ENCODE results near the gene FOXM1.

The FOXM1 gene

GRCh38 chr12:2832550-2833127 is 44.3 kb downstream of the FOXM1 start:
- H3K4me3 Mint-ChIP-seq: no peak overlapping the region
- peaks cover 29% of the 10 kb centered on the region for H3K36me3 Mint-ChIP-seq (ENCODE audit: insufficient read depth)
- DNase-seq (ENCODE audit: low spot score in 2 of 2): no peak
- peaks cover 11% of the 10 kb centered on the region for H3K4me1 Mint-ChIP-seq
- no peaks in the 10 kb centered on the region for H3K27me3 Mint-ChIP-seq
- no peaks in the 10 kb centered on the region for H3K9me3 Mint-ChIP-seq
- H3K27ac Mint-ChIP-seq (ENCODE audit: low read depth): peak overlapping the region; percentile 26
- ATAC-seq (replicated peaks; ENCODE audit: extremely low read depth, poor library complexity, severe bottlenecking): no peak

DNA sequence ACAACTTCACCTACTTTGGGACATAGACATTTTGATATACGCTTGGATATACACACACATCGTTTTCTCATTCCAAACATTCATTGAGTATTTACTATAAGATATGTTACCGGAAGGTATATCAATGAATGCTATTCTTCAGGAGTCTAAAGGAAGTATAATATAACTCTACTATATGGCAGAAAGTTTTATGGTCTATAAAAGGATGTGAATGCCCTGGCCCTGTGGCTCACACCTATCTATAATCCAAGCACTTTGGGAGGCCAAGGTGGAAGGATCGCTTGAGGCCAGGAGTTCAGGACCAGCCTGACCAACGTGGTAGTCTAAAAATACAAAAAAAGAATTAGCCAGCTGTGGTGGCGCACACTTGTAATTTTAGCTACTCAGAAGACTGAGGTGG is 47.7 kb downstream of the FOXM1 start:
- Mint-ChIP-seq H3K4me1 (peaks cover 2% of the 10 kb centered on the region), H3K9me3 (no peaks in the 10 kb centered on the region), H3K36me3 (ENCODE audit: insufficient read depth) (peaks cover 32% of the 10 kb centered on the region), H3K4me3 (no peak overlapping the region), H3K27me3 (no peaks in the 10 kb centered on the region), H3K27ac (ENCODE audit: low read depth) (peak overlapping the region; percentile 10)
- ATAC-seq (replicated peaks; ENCODE audit: extremely low read depth, poor library complexity, severe bottlenecking) (no peak), DNase-seq (ENCODE audit: low spot score in 2 of 2) (no peak)

DNA sequence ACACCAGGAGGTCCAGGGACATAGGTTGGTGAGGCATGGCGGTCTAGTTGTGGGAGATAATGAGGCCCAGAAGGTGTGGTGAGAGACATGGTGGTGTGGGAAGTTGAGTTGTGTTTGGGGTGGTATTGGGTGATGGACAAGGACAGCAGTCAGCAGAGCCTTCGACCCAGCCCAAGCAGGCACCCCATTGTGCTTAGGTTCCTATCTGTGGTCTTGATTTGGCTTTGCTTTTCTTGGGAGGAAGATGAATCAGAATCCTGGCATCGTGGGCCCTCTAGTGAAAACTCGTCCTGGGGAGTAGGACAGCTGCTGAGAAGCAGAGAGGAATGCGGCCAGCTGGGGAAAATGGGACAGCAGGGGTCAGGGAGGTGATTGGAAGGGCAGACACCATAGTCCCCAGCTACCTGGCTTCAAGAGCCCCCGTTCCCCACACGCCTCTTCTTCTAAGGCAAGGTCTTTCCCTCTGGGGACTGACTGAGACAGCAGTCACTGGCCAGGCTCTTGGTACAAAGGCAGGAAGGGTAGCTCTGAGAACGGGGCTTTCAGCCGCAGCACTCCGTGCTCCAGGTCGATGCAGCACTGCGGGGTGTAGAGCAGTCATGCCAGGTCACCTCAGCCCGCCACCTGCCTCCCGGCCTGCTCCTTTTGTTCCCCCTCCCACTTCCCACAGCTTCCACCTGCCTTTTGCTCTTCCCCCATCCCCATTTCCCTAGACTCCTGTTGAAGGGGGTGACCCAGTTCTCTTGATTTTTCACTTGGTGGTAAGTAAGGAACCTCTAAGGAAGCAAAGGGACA is 50.1 kb downstream of the FOXM1 start:
- no peak overlapping the region for H3K4me3 Mint-ChIP-seq
- DNase-seq (ENCODE audit: low spot score in 2 of 2) (no peak), ATAC-seq (replicated peaks; ENCODE audit: extremely low read depth, poor library complexity, severe bottlenecking) (no peak)
- H3K27ac Mint-ChIP-seq (ENCODE audit: low read depth): no peak overlapping the region
- peaks cover 47% of the 10 kb centered on the region for H3K36me3 Mint-ChIP-seq (ENCODE audit: insufficient read depth)
- H3K4me1 Mint-ChIP-seq: no peaks in the 10 kb centered on the region
- no peaks in the 10 kb centered on the region for H3K9me3 Mint-ChIP-seq
- H3K27me3 Mint-ChIP-seq: no peaks in the 10 kb centered on the region

DNA sequence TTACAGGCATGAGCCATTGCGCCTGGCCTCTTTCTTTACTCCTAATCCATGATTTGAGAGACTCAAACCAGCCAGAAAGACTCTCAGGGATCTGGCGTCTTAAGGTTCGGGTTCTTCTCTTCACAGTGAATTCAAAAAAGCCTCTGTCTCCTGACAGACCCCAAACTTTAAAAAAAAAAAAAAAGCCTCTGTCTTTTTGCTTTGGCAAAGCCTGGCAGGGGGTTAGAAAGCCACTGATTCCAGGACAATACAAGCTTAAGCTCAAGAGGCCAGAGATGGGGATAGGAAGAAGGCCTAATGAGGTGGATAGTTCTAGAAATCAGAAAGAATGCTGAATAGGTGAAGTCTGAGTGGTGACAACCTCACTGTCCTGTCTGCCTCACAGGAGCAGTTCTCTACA is 50.9 kb downstream of the FOXM1 start:
- DNase-seq (ENCODE audit: low spot score in 2 of 2): no peak
- Mint-ChIP-seq H3K9me3 (no peaks in the 10 kb centered on the region), H3K4me3 (no peak overlapping the region), H3K36me3 (ENCODE audit: insufficient read depth) (peaks cover 49% of the 10 kb centered on the region), H3K4me1 (no peaks in the 10 kb centered on the region), H3K27ac (ENCODE audit: low read depth) (no peak overlapping the region), H3K27me3 (no peaks in the 10 kb centered on the region)
- no peak for ATAC-seq (replicated peaks; ENCODE audit: extremely low read depth, poor library complexity, severe bottlenecking)

GRCh38 chr12:2825132-2825531 is 51.8 kb downstream of the FOXM1 start:
- Mint-ChIP-seq H3K36me3 (ENCODE audit: insufficient read depth) (peaks cover 47% of the 10 kb centered on the region), H3K27me3 (no peaks in the 10 kb centered on the region), H3K4me3 (no peak overlapping the region), H3K27ac (ENCODE audit: low read depth) (no peak overlapping the region), H3K4me1 (peaks cover under 1% of the 10 kb centered on the region), H3K9me3 (no peaks in the 10 kb centered on the region)
- no peak for DNase-seq (ENCODE audit: low spot score in 2 of 2)
- ATAC-seq (replicated peaks; ENCODE audit: extremely low read depth, poor library complexity, severe bottlenecking): no peak

GRCh38 chr12:2824541-2824940 is 52.4 kb downstream of the FOXM1 start:
- no peak overlapping the region for H3K27ac Mint-ChIP-seq (ENCODE audit: low read depth)
- H3K4me1 Mint-ChIP-seq: peaks cover 6% of the 10 kb centered on the region
- H3K9me3 Mint-ChIP-seq: no peaks in the 10 kb centered on the region
- peaks cover 51% of the 10 kb centered on the region for H3K36me3 Mint-ChIP-seq (ENCODE audit: insufficient read depth)
- no peaks in the 10 kb centered on the region for H3K27me3 Mint-ChIP-seq
- DNase-seq (ENCODE audit: low spot score in 2 of 2): no peak
- ATAC-seq (replicated peaks; ENCODE audit: extremely low read depth, poor library complexity, severe bottlenecking): no peak
- H3K4me3 Mint-ChIP-seq: no peak overlapping the region

- Mint-ChIP-seq H3K9me3 (no peaks in the 10 kb centered on the region), H3K4me1 (peaks cover 9% of the 10 kb centered on the region), H3K27ac (ENCODE audit: low read depth) (no peak overlapping the region), H3K36me3 (ENCODE audit: insufficient read depth) (peaks cover 46% of the 10 kb centered on the region), H3K4me3 (no peak overlapping the region), H3K27me3 (no peaks in the 10 kb centered on the region)
- no peak for ATAC-seq (replicated peaks; ENCODE audit: extremely low read depth, poor library complexity, severe bottlenecking)
- no peak for DNase-seq (ENCODE audit: low spot score in 2 of 2)
Observed at GRCh38 chr12:2823483-2823882, 53.5 kb downstream of the FOXM1 start.

DNA sequence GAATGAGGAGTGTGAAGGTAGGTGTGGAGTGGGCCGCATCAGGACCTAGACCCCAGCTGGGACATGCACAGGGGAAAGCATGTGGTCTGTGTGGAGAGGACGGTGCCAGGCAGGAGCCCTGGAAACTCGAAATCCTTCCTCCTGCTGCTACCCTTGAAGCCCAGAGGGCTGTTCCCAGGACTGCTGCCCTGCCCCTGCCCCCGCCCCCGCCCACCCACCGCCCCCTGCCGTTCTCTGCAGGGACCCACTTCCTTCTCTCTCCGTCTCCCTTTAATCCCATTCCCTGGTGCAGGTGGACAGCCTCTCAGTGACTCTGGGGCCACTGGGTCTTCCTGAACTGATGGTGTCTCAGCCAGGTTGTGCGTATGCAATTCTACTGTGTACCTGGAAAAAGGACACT is 56.5 kb downstream of the FOXM1 start:
- DNase-seq (ENCODE audit: low spot score in 2 of 2): no peak
- Mint-ChIP-seq H3K4me1 (peaks cover 9% of the 10 kb centered on the region), H3K27ac (ENCODE audit: low read depth) (no peak overlapping the region), H3K9me3 (no peaks in the 10 kb centered on the region), H3K36me3 (ENCODE audit: insufficient read depth) (peaks cover 52% of the 10 kb centered on the region), H3K4me3 (no peak overlapping the region), H3K27me3 (no peaks in the 10 kb centered on the region)
- no peak for ATAC-seq (replicated peaks; ENCODE audit: extremely low read depth, poor library complexity, severe bottlenecking)

DNA sequence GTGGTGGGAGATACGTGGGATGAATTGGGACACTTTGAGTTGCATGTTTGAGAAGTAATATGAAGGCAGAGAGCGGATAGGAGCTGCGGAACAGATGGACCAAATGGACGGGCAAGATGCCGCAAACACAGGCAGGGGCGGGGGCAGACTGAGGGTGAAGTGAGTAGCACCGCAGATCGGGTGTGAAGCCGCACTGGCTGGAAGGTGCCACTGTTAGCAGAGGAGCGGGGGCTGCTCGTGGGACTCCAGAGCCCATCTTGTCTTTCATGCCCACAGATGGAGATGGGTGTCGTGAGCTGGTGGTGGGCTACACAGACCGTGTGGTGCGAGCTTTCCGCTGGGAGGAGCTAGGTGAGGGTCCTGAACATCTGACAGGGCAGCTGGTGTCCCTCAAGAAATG is 57.2 kb downstream of the FOXM1 start:
- H3K9me3 Mint-ChIP-seq: no peaks in the 10 kb centered on the region
- ATAC-seq (replicated peaks; ENCODE audit: extremely low read depth, poor library complexity, severe bottlenecking) (no peak), DNase-seq (ENCODE audit: low spot score in 2 of 2) (no peak)
- peaks cover 10% of the 10 kb centered on the region for H3K4me1 Mint-ChIP-seq
- peaks cover 51% of the 10 kb centered on the region for H3K36me3 Mint-ChIP-seq (ENCODE audit: insufficient read depth)
- H3K27ac Mint-ChIP-seq (ENCODE audit: low read depth): no peak overlapping the region
- no peak overlapping the region for H3K4me3 Mint-ChIP-seq
- H3K27me3 Mint-ChIP-seq: no peaks in the 10 kb centered on the region

GRCh38 chr12:2813214-2814185 is 63.5 kb downstream of the FOXM1 start:
- Mint-ChIP-seq H3K27ac (ENCODE audit: low read depth) (peak overlapping the region; percentile 99), H3K36me3 (ENCODE audit: insufficient read depth) (peaks cover 28% of the 10 kb centered on the region), H3K4me1 (peaks cover 25% of the 10 kb centered on the region), H3K4me3 (peak overlapping the region; percentile 97), H3K27me3 (no peaks in the 10 kb centered on the region), H3K9me3 (no peaks in the 10 kb centered on the region)
- ATAC-seq (replicated peaks; ENCODE audit: extremely low read depth, poor library complexity, severe bottlenecking) (no peak), DNase-seq (ENCODE audit: low spot score in 2 of 2) (no peak)

GRCh38 chr12:2812290-2813213 is 64.4 kb downstream of the FOXM1 start, which contains the start of gene ITFG2:
Gene ITFG2, plus strand, starts transcription at chr12:2812668. Its CDS starts 93 bp downstream, at chr12:2812761.
- peak; percentile 93 for ATAC-seq (replicated peaks; ENCODE audit: extremely low read depth, poor library complexity, severe bottlenecking)
- Mint-ChIP-seq H3K36me3 (ENCODE audit: insufficient read depth) (peaks cover 20% of the 10 kb centered on the region), H3K4me3 (peak within 1 kb of the TSS; percentile 97), H3K4me1 (peaks cover 25% of the 10 kb centered on the region), H3K9me3 (no peaks in the 10 kb centered on the region), H3K27ac (ENCODE audit: low read depth) (peak within 1 kb of the TSS; percentile 99), H3K27me3 (no peaks in the 10 kb centered on the region)
- peak; percentile 90 to 93 for DNase-seq (ENCODE audit: low spot score in 2 of 2)

DNA sequence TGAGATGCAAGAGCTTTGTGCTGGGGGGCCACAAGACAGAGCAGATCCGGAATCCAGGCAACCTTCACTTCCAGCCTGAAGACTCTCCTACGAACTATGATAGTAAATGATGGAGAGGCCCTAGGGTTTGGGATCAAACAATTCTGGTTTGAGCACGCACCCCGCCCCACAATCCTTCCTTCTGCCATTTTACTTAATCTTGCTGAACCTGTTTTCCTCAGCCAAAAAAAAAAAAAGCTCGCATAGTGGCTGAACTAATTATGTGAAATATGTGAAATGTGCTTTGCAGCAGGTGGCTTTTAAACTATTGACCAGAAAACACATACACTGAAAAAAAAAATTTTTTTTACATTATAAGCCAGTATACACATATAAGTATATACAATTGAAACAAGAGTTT is 65.2 kb downstream of the FOXM1 start:
- Mint-ChIP-seq H3K36me3 (ENCODE audit: insufficient read depth) (peaks cover 17% of the 10 kb centered on the region), H3K27me3 (no peaks in the 10 kb centered on the region), H3K4me3 (peak overlapping the region; percentile 97), H3K4me1 (peaks cover 25% of the 10 kb centered on the region), H3K27ac (ENCODE audit: low read depth) (peak overlapping the region; percentile 99), H3K9me3 (no peaks in the 10 kb centered on the region)
- ATAC-seq (replicated peaks; ENCODE audit: extremely low read depth, poor library complexity, severe bottlenecking): no peak
- DNase-seq (ENCODE audit: low spot score in 2 of 2): no peak
